ENCODE measurements around the gene NHSL2. TPM values are rescaled to one million over a fixed set of nuclear protein-coding genes. Genes with fewer than 3 reads are reported as not detected.

Gene NHSL2
- polyA plus RNA-seq, 1 of the 3 experiments (the other 2 are of a cell fraction) = 0.61 TPM

DNA sequence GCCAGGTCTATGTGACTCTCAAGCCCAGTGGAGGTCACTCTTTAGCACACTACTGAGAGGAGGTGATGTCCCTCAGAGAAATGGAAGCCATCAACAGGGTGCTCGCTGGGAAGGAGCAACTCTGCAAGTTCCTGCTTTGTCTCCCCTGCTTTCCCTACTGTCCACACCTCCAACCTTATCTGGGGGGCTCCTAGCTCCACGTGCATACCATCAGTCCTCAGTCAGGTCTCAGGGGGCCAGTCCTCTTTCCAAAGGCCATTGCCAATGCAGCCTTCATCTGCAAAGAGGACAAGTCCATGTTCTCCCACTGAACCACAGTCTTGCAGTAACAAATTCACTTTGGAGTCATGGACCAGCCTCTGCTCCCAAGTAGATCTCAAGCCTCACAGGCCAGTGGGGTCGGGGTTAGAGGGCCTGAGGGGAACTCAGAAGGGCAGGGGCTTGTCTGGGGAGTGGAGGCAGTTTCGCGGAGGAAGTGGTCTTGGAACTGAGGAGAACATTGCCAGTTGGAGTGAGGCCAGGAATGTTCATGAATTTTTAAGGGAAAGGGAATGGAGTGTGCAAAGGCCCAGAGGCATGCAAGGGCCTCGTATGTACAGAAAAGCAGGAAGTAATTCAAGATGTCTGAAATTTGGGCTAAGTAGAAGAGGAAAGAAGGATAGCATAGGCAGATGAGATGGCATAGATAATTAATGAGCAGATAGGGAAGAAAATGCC lies 212.1 kb downstream of the NHSL2 start:
- no peak for DNase-seq
- H3K9me3 ChIP-seq = no peaks in the 10 kb centered on the region
- peaks cover 14 to 69% of the 10 kb centered on the region in 2 experiments; a peak in 3 of 4 replicates for H3K4me1 ChIP-seq (ENCODE audit: control insufficient read depth in 1 of 2, insufficient read depth in 2 of 2, low read depth in 1 of 2, low read length in 1 of 2)
- no peak overlapping the region for H3K9ac ChIP-seq
- POLR2A ChIA-PET = interaction anchor here (2.9 kb wide), 1 partner anchor 9 kb away, joined by 10 read pairs; the partner anchor contains the start of gene RTL5
- no peaks in the 10 kb centered on the region for H3F3A ChIP-seq (replicated peaks; ENCODE audit: insufficient read depth)
- peak overlapping the region in 1 of 2 experiments; percentile 97; a peak in 1 of 4 replicates for H3K27ac ChIP-seq (ENCODE audit: low read depth in 2 of 2, low read length in 1 of 2)
- WGBS (ENCODE audit: low lambda C conversion rate) = 62% methylated on average over 6 of the region's 6 CpGs
- no peaks in the 10 kb centered on the region; the same call in 1 of the 2 replicates for H3K27me3 ChIP-seq (ENCODE audit: insufficient read depth)
- TF ChIP-seq SIN3A (IDR thresholded peaks at IDR 0.05; ENCODE audit: borderline replicate concordance, low read depth, low read length) = no peak
- no peak for TF ChIP-seq CHD2 (IDR thresholded peaks at IDR 0.05; ENCODE audit: low read length, partially characterized antibody)
- no peak for TF ChIP-seq RCOR1 (IDR thresholded peaks at IDR 0.05; ENCODE audit: low read length)
- no peak for TF ChIP-seq MEF2A (IDR thresholded peaks at IDR 0.05; ENCODE audit: borderline replicate concordance, low read depth)
- TF ChIP-seq, protein P1, sequence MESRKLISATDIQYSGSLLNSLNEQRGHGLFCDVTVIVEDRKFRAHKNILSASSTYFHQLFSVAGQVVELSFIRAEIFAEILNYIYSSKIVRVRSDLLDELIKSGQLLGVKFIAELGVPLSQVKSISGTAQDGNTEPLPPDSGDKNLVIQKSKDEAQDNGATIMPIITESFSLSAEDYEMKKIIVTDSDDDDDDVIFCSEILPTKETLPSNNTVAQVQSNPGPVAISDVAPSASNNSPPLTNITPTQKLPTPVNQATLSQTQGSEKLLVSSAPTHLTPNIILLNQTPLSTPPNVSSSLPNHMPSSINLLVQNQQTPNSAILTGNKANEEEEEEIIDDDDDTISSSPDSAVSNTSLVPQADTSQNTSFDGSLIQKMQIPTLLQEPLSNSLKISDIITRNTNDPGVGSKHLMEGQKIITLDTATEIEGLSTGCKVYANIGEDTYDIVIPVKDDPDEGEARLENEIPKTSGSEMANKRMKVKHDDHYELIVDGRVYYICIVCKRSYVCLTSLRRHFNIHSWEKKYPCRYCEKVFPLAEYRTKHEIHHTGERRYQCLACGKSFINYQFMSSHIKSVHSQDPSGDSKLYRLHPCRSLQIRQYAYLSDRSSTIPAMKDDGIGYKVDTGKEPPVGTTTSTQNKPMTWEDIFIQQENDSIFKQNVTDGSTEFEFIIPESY (IDR thresholded peaks at IDR 0.05; ENCODE audit: borderline replicate concordance, low read depth) = no peak
- no peak for TF ChIP-seq ELF1 (IDR thresholded peaks at IDR 0.05)
- no peak for TF ChIP-seq FOXJ3 (CRISPR knock-in tag; IDR thresholded peaks at IDR 0.05)
- no peaks in the 10 kb centered on the region for H3K79me2 ChIP-seq (ENCODE audit: insufficient read depth)
- H4K20me1 ChIP-seq (ENCODE audit: insufficient read depth) = no peaks in the 10 kb centered on the region
- H2AFZ ChIP-seq (ENCODE audit: low read depth) = no peak overlapping the region
- CTCF ChIA-PET = interaction anchor here (11.3 to 15.8 kb wide), 2 partner anchors 75 to 102 kb away, joined by 96 to 257 read pairs; no protein-coding TSS in a partner anchor
- no peak overlapping the region for H3K4me3 ChIP-seq (ENCODE audit: low read depth in 2 of 2, low read length in 1 of 2)
- H3K4me2 ChIP-seq = no peak overlapping the region
- H3K9me2 ChIP-seq = no peaks in the 10 kb centered on the region
- no peaks in the 10 kb centered on the region for H3K36me3 ChIP-seq (replicated peaks in 1 of 2; ENCODE audit: control insufficient read depth in 1 of 2, insufficient read depth in 2 of 2, low read length in 1 of 2)

DNA sequence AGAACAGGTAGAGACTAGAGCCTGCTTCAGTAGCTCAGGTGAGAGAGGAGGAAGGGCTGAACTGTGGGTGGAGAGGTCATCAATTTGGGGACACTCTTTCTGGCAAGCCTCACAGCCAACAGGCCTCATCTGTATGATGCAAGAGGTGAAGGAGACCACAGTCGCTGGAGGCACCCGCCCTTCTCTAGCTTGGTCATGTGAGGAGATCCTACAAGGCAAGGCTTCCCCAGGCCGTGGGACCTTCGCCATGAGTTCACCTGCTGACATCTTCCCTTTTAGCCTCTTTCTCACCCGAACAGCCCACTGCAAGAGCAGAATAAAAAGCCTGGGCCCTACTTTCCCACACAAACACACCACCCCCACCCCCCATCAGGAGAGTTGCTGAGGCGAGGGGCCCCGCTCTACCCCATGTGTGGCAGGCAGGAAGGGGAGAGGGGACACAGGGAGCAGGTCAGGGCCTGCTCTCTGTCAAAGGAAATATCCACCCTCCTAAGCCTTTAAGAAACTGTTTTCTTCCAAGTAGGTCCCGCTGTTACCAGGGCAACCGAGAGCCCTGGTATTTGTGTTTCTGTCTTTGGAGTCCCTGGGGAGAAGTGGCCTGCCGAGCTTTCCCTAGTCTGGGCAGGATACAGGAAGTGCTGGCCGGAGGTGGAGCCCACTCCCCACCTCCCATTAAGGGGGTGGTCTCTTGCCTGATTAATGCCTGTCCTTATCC lies 213.0 kb downstream of the NHSL2 start:
- H3F3A ChIP-seq (replicated peaks; ENCODE audit: insufficient read depth) = no peaks in the 10 kb centered on the region
- H3K4me1 ChIP-seq (ENCODE audit: control insufficient read depth in 1 of 2, insufficient read depth in 2 of 2, low read depth in 1 of 2, low read length in 1 of 2) = peaks cover 14 to 76% of the 10 kb centered on the region in 2 experiments; a peak in 3 of 4 replicates
- H3K79me2 ChIP-seq (ENCODE audit: insufficient read depth) = no peaks in the 10 kb centered on the region
- H3K27me3 ChIP-seq (ENCODE audit: insufficient read depth) = no peaks in the 10 kb centered on the region; the same call in 1 of the 2 replicates
- no peak for DNase-seq
- WGBS (ENCODE audit: low lambda C conversion rate) = 83% methylated on average over 7 of the region's 11 CpGs
- ChIA-PET CTCF (interaction anchor here (1.0 to 15.8 kb wide), 6 partner anchors 21 to 125 kb away, joined by 3 to 257 read pairs (median 40); partner anchors contain the start of gene PIN4), POLR2A (no interaction called here)
- H3K9me2 ChIP-seq = no peaks in the 10 kb centered on the region
- H3K9me3 ChIP-seq = no peaks in the 10 kb centered on the region
- no peaks in the 10 kb centered on the region for H4K20me1 ChIP-seq (ENCODE audit: insufficient read depth)
- no peak overlapping the region for H3K4me3 ChIP-seq (ENCODE audit: low read depth in 2 of 2, low read length in 1 of 2)
- H3K27ac ChIP-seq (ENCODE audit: low read depth in 2 of 2, low read length in 1 of 2) = peak overlapping the region in 1 of 2 experiments; percentile 93; a peak in 1 of 4 replicates
- no peak overlapping the region for H3K9ac ChIP-seq
- no peaks in the 10 kb centered on the region for H3K36me3 ChIP-seq (replicated peaks in 1 of 2; ENCODE audit: control insufficient read depth in 1 of 2, insufficient read depth in 2 of 2, low read length in 1 of 2)
- H3K4me2 ChIP-seq = no peak overlapping the region
- no peak overlapping the region for H2AFZ ChIP-seq (ENCODE audit: low read depth)
- TF ChIP-seq TEAD4 (IDR thresholded peaks at IDR 0.05; ENCODE audit: borderline replicate concordance, insufficient read depth) (no peak), POLR2AphosphoS5 (IDR thresholded peaks at IDR 0.05; ENCODE audit: low read depth, low read length) (no peak), MXI1 (IDR thresholded peaks at IDR 0.05; ENCODE audit: low read depth, low read length) (no peak), NFIC (IDR thresholded peaks at IDR 0.05; ENCODE audit: borderline replicate concordance) (no peak), RXRA (IDR thresholded peaks at IDR 0.05; ENCODE audit: borderline replicate concordance, low read depth) (no peak), EZH2phosphoT487 (IDR thresholded peaks at IDR 0.05; ENCODE audit: borderline replicate concordance, low read depth) (no peak)
- TF ChIP-seq, protein P2, sequence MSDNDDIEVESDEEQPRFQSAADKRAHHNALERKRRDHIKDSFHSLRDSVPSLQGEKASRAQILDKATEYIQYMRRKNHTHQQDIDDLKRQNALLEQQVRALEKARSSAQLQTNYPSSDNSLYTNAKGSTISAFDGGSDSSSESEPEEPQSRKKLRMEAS (IDR thresholded peaks at IDR 0.05; ENCODE audit: low read depth) = no peak
- TF ChIP-seq, protein P1 (IDR thresholded peaks at IDR 0.05; ENCODE audit: borderline replicate concordance, low read depth) = no peak
- TF ChIP-seq, protein P3, sequence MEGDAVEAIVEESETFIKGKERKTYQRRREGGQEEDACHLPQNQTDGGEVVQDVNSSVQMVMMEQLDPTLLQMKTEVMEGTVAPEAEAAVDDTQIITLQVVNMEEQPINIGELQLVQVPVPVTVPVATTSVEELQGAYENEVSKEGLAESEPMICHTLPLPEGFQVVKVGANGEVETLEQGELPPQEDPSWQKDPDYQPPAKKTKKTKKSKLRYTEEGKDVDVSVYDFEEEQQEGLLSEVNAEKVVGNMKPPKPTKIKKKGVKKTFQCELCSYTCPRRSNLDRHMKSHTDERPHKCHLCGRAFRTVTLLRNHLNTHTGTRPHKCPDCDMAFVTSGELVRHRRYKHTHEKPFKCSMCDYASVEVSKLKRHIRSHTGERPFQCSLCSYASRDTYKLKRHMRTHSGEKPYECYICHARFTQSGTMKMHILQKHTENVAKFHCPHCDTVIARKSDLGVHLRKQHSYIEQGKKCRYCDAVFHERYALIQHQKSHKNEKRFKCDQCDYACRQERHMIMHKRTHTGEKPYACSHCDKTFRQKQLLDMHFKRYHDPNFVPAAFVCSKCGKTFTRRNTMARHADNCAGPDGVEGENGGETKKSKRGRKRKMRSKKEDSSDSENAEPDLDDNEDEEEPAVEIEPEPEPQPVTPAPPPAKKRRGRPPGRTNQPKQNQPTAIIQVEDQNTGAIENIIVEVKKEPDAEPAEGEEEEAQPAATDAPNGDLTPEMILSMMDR (IDR thresholded peaks at IDR 0.05) = no peak
- TF ChIP-seq, protein P4, sequence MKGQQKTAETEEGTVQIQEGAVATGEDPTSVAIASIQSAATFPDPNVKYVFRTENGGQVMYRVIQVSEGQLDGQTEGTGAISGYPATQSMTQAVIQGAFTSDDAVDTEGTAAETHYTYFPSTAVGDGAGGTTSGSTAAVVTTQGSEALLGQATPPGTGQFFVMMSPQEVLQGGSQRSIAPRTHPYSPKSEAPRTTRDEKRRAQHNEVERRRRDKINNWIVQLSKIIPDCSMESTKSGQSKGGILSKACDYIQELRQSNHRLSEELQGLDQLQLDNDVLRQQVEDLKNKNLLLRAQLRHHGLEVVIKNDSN (IDR thresholded peaks at IDR 0.05; ENCODE audit: borderline replicate concordance, low read depth) = no peak
